GM10266 (cell line): ENCODE data around the gene USP6.
"Not testable (repeated sequence)": the region's sequence is repeated elsewhere in the genome, so short reads cannot be mapped to it uniquely, and the experiment has no call there.

Source experiments
- DNase-seq: peaks from one replicate; pipeline ENCODE4 v3.0.0; 2012; ENCODE audit errors: extremely low spot score
- TF ChIP-seq, protein P1 (sequence below): IDR thresholded peaks from 2 replicates; pipeline ENCODE4 v1.5.1; 2012; ENCODE audit warnings: mild to moderate bottlenecking, low read depth; ENCODE audit not compliant: control insufficient read depth, insufficient read depth; ENCODE audit errors: missing control alignments

USP6 gene

DNA sequence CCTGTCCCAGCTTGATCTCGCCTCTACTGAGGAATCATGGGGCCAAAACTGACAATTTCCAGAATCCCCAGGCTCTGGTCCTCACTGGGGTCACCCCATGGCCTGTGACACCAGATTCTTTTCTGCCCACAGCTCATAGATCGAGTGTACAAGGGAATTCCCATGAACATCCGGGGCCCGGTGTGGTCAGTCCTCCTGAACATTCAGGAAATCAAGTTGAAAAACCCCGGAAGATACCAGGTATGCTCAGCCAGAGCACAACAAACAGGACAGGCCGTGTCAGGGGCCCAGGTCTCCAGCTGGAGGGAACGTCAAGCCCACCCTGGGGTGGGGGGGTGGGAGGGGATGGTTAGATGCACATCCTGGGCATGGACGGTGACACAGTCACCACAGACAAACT lies 17.5 kb downstream of the USP6 start:
- TF ChIP-seq, protein P1, sequence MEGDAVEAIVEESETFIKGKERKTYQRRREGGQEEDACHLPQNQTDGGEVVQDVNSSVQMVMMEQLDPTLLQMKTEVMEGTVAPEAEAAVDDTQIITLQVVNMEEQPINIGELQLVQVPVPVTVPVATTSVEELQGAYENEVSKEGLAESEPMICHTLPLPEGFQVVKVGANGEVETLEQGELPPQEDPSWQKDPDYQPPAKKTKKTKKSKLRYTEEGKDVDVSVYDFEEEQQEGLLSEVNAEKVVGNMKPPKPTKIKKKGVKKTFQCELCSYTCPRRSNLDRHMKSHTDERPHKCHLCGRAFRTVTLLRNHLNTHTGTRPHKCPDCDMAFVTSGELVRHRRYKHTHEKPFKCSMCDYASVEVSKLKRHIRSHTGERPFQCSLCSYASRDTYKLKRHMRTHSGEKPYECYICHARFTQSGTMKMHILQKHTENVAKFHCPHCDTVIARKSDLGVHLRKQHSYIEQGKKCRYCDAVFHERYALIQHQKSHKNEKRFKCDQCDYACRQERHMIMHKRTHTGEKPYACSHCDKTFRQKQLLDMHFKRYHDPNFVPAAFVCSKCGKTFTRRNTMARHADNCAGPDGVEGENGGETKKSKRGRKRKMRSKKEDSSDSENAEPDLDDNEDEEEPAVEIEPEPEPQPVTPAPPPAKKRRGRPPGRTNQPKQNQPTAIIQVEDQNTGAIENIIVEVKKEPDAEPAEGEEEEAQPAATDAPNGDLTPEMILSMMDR, result no peak
- no peak for DNase-seq

DNA sequence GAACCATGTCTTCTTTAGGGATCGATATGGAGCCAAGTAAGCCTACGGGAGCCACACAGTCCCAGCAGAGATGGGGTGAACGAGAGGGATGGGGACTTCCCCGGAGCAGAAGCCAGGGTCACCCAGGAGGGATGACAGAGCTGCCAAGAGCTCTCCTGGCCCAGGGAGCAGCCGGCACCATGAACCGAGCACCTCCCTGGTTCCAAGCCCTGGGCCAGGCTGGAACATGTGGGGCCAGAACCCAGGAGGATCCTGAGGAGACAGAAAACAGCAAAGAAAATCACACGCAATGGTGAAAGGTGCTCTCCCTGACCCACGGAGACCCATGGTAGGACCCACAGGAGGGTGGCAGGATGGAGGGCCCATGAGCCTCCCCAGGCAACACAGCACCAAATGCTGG lies 18.1 kb downstream of the USP6 start:
- not testable (repeated sequence) for DNase-seq

DNA sequence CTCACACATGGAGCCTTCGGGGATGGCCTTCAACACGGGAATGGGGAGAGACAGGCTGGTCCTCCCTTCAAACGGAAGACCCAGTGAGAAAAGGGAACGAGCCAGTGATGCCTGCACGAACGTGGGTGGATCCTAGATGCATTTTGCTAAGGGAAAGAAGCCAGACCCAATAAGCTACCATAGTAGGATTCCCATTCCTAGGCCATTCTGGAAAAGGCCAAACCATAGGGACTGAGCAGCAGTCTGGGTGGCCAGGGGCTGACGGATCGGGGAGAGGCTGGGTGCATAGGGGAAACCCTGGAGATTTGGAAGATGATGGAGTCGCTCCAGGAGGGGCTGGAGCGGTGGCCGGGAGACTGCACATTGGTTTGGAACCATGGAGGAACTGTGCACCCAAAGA lies 18.7 kb downstream of the USP6 start:
- not testable (repeated sequence) for DNase-seq

DNA sequence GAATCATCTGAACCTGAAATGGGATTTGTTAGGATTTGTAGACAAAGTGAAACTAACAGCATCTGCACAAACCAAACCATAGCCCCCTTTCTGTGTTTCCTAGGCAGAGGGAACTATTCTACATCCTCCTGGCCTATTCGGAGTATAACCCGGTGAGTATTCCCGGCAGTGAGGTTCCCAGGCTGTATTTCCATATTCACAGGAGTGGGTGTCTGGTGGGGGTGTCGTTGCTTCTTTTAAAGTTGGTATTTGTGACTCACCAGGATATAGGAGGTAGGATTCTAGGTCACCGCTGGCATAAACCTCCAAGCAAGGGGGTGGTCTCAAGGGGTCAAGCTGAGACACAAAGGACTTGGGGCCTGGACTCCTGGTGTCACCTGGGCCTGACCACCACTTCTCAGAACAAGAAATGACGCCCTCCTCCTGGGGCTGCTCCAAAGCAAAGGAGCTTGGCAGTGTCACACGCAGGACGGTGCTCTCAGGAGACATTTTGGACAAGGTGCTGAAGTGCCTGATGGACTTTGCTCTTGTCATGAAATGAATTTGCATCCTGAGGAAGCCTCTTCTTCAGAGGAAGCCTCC lies 19.4 kb downstream of the USP6 start:
- not testable (repeated sequence) for DNase-seq

DNA sequence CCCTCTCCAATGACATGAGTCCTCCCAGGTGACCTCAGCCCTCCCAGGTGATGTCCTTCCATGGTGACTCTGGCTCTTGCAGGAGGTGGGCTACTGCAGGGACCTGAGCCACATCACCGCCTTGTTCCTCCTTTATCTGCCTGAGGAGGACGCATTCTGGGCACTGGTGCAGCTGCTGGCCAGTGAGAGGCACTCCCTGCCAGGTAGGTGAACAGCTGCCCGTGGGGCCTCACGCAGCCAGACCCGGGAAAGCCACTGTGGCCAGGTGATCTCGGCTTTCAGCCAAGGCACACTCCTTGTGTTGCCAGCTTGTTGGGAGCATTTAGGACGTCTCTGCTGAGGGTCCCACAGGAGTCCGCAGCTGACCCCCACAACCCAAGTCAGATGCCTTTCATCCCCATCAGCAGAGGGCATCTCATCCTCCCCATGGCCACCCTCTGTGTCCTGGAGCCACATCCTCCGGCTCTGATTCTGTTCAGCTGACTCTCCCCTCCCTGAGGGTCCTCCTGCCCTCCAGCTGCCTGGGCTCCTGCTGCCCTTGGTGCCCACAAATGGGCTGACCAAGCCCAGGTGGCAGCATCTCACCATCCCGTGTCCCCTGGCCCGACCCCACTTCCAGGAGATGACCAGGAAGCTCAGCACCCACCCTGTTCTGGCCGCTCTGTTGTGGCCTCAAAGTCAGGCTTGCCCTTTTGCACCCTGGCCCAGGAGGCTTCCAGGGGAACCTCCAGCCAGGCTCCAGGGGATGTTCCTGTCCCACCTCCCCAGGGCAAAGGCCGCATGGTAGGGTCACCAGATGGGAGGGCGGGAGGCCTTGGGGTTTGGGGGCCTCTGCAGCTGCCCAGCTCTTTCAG lies 20.1 kb downstream of the USP6 start:
- TF ChIP-seq, protein P1, result no peak
- DNase-seq, result no peak

DNA sequence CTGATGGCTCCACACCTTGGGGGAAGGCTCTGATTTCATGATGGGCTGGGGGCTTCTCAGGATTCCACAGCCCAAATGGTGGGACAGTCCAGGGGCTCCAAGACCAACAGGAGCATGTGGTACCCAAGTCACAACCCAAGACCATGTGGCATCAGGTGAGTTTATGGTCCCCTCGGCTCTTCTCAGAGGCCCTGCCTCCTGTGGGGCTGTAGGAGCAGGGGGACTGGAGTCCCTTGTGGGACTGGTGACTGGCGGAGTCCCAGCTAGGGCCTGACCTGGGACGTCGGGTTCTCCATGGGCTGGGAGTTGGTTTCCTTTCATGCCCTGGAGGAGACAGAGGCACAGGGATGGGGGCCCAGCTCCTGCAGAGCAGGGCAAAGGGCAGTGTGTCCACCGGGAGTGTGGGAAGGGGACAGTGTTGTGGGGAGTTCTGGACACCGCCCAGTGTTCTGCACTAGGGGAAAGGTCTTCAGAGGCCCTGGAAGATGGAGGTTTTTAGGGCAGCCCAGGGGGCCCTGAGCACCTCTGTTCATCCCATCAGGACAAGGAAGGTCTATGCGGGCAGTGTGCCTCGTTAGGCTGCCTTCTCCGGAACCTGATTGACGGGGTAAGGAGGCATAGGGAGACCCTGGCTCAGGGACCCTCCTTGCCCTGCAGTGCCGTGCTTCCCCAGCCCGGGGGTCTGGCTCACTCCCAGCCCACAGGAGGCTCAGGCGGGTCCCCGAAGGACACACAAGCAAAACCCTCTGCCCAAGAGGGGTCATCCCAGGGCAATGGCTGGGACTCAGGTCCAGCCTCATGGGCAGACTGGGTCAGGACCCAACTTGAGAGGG lies 21.0 kb downstream of the USP6 start:
- not testable (repeated sequence) for DNase-seq

DNA sequence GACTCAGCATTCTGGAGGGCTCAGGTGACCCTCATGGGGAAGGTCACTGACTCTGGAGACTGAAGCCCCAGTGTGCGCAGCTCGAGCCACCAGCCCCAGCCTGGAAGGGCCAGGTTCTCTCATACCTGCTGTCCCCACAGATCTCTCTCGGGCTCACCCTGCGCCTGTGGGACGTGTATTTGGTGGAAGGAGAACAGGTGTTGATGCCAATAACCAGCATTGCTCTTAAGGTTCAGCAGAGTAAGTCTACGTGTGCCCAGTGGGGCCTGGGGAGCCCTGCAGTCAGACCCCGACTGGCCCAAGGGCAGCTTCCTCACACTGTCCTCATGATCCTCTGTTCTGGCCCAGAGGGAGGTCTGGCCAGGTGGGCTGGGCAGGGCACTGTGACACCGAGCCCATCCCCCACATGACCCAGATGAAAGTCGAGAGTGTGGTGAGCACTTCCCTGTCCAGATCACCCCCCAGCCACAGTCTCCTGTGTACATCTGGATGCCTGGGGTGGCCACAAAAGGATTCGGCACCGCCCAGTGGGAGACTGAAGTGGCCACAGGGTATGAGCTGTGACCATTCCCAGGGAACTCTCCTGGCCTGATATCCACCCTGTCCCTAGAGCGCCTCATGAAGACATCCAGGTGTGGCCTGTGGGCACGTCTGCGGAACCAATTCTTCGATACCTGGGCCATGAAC lies 21.8 kb downstream of the USP6 start:
- DNase-seq, result not testable (repeated sequence)

DNA sequence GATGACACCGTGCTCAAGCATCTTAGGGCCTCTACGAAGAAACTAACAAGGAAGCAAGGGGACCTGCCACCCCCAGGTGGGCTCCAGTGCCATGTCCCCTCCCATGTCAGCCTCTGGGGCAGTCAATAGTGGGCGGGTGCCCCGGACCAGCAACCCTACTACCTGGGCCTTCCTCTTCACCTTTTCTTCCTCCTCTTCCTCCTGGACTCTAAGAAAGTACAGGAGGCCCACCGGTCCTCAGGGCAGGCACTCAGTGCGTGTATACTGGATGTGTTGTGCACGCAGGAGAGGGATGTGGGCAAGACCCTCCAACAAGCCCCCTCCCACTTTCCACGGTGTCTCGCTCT lies 22.3 kb downstream of the USP6 start:
- DNase-seq, result not testable (repeated sequence)

DNA sequence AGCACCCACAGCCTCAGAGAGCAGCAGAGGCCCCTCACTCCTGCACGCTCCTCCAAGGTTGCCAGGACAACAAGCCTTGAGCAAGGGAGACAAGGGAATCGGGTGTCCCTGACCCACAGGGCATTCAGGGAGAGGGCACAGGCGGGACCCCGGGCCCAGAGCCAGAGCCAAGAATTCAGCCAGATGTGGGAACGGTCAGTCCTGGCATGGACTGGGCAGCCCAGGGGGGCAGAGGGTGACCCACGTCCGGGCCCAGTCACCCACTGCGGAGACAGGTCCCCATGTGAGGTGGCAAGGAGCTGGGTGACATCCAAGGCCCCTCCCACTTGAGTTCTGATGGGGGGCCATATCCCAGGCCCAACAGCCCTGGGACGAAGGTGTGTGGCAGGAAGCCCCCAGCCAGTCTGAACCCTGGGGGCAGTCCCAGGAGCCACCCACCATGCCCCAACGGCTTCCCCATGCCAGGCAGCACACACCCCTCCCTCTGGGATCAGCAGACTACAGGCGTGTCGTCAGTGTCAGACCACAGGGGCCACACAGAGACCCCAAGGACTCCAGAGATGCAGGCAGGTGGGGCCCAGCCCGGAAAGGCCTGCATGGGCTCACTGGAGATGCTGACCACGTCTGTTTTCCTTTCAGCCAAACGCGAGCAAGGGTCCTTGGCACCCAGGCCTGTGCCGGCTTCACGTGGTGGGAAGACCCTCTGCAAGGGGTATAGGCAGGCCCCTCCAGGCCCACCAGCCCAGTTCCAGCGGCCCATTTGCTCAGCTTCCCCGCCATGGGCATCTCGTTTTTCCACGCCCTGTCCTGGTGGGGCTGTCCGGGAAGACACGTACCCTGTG lies 23.0 kb downstream of the USP6 start:
- TF ChIP-seq, protein P1, result no peak
- DNase-seq, result no peak

DNA sequence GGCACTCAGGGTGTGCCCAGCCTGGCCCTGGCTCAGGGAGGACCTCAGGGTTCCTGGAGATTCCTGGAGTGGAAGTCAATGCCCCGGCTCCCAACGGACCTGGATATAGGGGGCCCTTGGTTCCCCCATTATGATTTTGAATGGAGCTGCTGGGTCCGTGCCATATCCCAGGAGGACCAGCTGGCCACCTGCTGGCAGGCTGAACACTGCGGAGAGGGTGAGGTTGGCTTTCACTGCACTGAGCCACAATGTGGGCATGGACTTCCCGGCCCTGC lies 23.6 kb downstream of the USP6 start:
- DNase-seq, result no peak

DNA sequence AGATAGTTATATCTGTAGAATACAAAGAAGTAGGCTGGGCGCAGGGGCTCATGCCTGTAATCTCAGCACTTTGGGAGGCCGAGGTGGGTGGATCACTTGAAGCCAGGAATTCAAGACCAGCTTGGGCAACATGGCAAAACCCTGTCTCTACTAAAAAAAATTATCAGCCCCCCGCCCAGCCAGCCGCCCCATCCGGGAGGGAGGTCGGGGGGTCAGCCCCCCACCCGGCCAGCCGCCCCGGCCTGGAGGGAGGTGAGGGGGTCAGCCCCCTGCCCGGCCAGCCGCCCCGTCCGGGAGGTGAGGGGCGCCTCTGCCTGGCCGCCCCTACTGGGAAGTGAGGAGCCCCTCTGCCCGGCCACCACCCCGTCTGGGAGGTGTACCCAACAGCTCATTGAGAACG lies 27.0 kb downstream of the USP6 start:
- not testable (repeated sequence) for DNase-seq

More for the DNA sequence above, 23.6 kb downstream of the USP6 start:
- TF ChIP-seq, protein P1, result no peak

DNA sequence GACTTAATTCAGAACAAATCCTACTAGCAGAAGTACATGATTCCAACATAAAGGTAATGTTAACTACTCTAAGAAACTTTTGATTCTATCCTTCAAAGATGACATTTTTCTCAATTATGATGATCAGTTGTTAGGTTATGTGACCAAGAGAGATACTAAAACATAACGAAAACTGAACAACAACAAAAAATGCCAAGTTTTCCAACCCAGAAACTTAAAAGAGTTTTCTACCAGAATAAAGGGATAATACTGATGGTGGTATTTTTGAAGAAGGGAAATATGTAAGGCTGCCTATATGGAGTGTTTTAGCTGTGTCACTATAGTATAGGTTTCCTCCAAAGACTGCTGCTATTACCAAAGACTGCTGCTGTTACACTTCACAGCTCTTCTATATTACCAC lies 30.3 kb downstream of the USP6 start:
- DNase-seq, result not testable (repeated sequence)

DNA sequence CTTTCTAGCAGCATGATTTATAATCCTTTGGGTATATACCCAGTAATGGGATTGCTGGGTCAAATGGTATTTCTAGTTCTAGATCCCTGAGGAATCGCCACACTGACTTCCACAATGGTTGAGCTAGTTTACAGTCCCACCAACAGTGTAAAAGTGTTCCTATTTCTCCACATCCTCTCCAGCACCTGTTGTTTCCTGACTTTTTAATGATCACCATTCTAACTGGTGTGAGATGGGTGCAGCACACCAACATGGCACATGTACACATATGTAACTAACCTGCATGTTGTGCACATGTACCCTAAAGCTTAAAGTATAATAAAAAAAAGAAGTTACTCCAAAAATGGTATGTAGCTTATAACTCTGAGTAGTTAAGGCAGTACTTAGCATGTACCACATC lies 44.9 kb downstream of the USP6 start:
- DNase-seq, result not testable (repeated sequence)

DNA sequence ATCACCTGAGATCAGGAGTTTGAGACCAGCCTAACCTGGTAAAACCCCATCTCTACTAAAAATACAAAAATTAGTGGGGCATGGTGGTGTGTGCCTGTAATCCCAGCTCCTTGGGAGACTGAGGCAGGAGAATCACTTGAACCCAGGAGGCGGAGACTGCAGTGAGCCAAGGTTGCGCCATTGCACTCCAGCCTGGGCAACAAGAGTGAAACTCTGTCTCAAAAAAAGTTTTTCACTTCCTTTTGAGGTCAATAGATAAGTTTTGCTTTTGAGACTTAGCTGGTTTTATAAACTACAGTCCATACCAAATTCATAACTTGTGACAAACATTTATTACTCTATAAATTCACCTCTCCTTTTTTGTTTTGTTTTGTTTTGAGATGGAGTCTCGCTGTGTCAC lies 46.0 kb downstream of the USP6 start:
- not testable (repeated sequence) for DNase-seq
